AG08395 (cell line): ENCODE results near the gene CCNL1.
"Not testable (repeated sequence)": the region's sequence is repeated elsewhere in the genome, so short reads cannot be mapped to it uniquely, and the experiment has no call there.

Experiments used
- DNase-seq: peaks from one replicate; pipeline ENCODE4 v3.0.0; 2012; ENCODE audit warnings: mixed read lengths, low spot score

CCNL1 gene

GRCh38 chr3:157170861-157171260 is 10.9 kb upstream of the CCNL1 start:
- DNase-seq = no peak

- DNase-seq = no peak
Measured at GRCh38 chr3:157167371-157168042, 7.6 kb upstream of the CCNL1 start.

- no peak for DNase-seq
Measured at GRCh38 chr3:157166561-157166960, 6.6 kb upstream of the CCNL1 start.

GRCh38 chr3:157166115-157166514 is 6.2 kb upstream of the CCNL1 start:
- DNase-seq = no peak

GRCh38 chr3:157163217-157163953 is 3.4 kb upstream of the CCNL1 start:
- DNase-seq = no peak

GRCh38 chr3:157162620-157163019 is 2.7 kb upstream of the CCNL1 start:
- DNase-seq = not testable (repeated sequence)

- DNase-seq = peak; percentile 82
Measured at GRCh38 chr3:157160658-157161424, 894 bp upstream of the CCNL1 start.

GRCh38 chr3:157159037-157159761 is 748 bp downstream of the CCNL1 start:
- peak; percentile 38 for DNase-seq

GRCh38 chr3:157157836-157158235 is 2.1 kb downstream of the CCNL1 start:
- no peak for DNase-seq

- no peak for DNase-seq
Measured at GRCh38 chr3:157156837-157157635, 2.9 kb downstream of the CCNL1 start.

- no peak for DNase-seq
Measured at GRCh38 chr3:157155591-157155990, 4.4 kb downstream of the CCNL1 start.

GRCh38 chr3:157154563-157155330 is 5.2 kb downstream of the CCNL1 start:
- DNase-seq = no peak

- DNase-seq = no peak
Measured at GRCh38 chr3:157152930-157153329, 7.0 kb downstream of the CCNL1 start.

- no peak for DNase-seq
Measured at GRCh38 chr3:157152438-157152837, 7.5 kb downstream of the CCNL1 start.

GRCh38 chr3:157151627-157152026 is 8.3 kb downstream of the CCNL1 start:
- DNase-seq = no peak

- DNase-seq = no peak
Measured at GRCh38 chr3:157151151-157151550, 8.8 kb downstream of the CCNL1 start.

GRCh38 chr3:157149136-157149696 is 10.7 kb downstream of the CCNL1 start:
- DNase-seq = no peak

- DNase-seq = no peak
Measured at GRCh38 chr3:157148196-157148889, 11.6 kb downstream of the CCNL1 start.

GRCh38 chr3:157147099-157147803 is 12.7 kb downstream of the CCNL1 start:
- DNase-seq = no peak
